Activated T-cell treated with anti-CD3 and anti-CD28 coated beads for 1 hour (primary cell): ENCODE measurements around the gene SSBP2.
A peak's percentile ranks its signal among the peaks of the same experiment; 100 is the strongest.

Experiments
- DNase-seq: peaks from one replicate; pipeline ENCODE4 v3.0.0-alpha.2; 2020; ENCODE audit warnings: low read depth

SSBP2 gene

DNA sequence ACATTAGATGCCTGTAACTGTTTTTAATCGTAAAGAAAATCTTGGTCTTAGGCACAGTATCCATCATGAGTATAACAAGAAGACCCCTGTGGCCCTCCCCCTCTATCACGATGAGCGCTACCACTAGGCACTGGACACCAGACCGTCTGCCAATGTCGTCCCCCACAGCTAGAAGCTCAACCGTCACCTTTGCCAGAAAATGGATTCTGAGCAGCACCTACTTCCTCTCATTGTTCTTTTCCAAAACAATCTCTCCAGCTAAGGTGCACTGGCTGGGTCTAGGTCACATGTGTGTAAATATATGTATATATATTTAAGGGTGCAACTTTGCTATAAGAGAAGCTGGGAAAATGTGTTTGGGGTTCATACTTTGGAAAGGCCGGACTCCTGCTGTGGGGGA, 15.7 kb upstream of the SSBP2 start:
- DNase-seq, result no peak

DNA sequence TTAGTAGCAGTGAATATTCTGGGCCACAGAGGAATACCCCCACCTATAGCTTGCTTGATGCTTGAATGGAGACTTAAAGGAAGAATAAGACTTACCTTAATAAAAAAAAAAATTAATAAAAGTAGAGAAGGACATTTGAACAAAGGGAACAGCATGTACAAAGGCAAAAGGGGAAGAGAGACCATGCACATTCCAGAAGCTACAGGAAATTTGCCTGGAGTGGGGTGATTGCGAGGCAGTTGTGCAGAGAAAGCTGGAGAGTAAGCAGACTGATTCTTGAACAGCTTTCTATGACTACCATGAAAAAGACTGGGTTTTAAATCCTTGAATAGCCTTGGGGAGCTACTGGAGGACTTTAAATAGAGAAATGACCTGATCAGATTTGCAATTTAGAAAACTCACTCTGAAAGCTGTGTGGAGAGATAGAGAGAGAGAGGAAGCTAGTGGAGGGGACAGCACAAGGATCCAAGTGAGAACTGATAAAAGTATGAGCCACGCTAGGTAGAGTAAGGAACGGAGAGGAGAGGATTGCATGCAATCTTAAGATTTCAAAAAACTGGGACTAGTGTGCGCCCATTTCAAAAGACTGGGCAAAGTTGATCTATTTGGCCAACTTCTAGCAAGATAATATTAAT, 12.5 kb upstream of the SSBP2 start:
- no peak for DNase-seq

DNA sequence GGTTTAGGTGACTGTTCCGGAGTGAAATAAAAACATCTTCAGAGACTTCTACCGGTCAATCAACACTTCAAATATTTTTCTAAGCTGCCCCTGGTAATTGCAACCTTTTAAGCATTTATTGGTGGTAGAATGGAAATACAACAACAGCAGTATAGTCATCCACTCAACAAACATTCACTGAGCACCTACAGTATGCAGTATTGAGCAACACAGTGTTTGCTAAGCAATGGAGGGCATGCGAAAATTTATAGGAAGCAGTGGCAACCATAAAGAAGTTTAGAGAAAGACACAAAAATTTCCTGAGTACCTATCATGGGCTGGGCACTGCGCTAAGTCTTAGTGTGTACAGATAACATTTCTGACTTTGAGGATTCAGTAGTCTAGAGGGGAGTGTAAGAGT, 12.0 kb upstream of the SSBP2 start:
- DNase-seq, result no peak

DNA sequence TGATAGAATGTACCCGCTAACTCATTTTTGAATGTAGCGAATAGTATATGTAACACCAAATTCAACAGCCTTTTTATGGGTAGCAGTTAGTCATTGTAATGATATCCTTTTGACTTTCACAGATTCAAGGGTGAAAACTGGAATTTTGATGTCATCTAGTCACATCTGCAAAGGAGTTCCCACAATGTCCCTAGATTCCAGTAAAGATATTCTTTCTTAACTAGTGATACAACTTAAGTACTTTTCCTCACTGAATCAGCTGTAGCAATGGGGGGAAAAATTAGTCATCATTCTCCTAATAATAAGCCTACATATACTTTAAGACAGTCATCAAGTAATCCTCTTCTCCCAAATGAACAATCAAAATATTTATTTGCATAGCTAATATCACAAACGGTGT, 11.5 kb upstream of the SSBP2 start:
- DNase-seq, result no peak

DNA sequence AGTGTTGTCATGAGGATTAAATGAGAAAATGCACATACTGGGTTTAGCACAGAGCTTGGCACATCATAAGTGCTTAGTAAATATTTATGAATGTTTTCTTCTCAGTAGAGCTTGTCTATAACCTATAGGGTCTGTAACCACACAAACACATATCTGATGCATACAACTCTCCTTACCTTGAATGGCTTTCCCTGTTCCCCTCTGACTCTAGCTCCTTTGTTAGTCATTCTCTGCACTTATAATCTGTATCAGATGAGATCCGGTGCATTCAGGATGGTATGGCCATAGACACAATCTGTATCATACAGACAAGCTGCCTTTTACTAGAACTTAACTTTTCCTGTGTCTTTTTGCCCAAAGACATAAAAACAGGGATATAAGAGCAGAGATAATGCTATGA, 11.1 kb upstream of the SSBP2 start:
- DNase-seq, result no peak

DNA sequence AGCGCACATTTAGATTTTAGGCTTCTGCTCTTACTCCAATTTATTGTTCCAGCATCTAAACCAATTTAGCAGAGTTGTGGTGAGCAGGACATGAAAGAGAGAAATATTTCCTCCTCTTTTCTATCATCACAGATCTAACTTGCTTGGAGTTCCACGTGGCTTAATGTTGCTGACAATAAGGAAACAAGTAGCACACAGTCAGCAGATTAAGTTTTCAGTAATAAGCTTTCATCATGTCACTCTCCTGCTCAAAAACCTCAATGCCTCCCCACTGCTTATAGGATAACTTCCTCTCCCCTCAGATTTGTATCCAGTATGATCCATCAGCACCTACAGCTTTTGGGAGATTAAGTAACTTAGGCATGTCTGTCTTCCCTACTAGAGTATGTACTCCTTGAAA, 10.4 kb upstream of the SSBP2 start:
- DNase-seq, result no peak

DNA sequence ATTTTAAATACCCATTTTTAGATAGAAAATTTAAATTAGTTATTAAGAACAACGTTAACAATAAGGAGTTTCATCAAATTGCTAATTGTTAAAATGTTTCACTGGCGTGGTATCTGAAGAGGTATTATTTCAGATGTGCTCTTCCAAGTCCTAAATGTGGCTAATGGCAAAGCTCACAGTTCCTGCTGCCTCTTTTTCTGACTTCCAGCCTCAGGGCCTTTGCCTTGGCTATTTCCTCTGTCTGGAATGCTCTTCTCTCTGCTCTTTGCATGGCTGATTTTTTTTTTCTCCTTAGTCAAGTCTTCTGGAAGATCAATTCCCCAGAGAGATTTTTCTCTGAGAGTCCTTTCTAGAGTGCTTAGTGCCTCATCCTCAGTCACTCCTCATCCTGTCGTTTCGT, 9.6 kb upstream of the SSBP2 start:
- no peak for DNase-seq

DNA sequence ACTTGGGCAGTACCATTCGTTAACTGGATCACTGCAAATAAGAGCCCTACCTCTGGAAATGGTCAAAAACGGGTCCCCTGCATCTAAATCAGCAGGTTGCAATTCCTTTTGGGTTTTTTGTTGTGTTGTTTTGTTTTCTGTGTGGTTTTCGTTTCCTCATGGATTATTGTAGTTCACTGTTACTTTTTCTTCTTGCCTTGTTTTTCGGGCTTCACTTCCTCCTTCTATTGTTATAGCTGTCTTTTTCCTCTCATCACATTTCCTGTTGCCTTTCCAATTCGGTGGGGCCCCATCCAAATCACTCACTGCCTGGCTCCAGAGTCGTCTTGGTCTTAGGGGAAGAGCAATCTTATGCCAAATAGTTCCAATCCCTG, 8.7 kb upstream of the SSBP2 start:
- DNase-seq, result no peak

DNA sequence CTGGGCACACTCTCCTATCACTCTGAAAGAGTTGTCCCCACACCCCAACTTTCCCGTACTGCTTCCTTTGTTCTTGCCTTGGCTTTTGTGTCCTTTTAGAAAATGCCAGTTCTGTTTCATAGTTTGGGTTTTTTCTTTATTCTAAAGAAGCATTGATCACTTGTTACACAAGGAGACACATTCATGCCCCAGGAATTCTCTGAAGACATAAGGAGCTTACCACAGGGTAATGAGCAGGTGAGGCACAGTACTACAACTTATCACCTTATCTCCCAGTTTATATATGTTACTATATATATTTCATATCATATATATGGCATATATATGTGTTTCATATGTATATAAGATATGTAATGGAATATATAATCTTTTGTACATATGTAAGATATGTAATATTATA, 6.5 kb upstream of the SSBP2 start:
- no peak for DNase-seq

DNA sequence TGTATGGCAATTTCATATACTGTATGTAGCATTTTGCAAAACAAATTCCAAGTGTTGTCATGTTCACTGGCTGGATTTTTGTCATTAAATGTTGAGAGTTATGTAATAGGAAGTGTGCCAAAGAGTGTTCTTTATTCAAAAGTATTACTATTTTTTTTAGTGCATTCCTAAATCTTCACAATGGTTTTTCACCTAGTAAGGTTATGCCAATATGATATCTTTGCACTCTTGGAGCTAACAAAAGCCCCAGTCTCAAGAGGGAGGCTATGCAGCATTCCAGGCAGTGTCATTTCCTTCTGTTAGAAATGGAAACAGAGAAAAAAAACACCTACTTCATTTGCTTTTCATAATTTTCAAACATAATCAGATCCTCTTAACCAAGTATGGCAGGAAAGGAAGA, 5.1 kb upstream of the SSBP2 start:
- DNase-seq, result no peak

DNA sequence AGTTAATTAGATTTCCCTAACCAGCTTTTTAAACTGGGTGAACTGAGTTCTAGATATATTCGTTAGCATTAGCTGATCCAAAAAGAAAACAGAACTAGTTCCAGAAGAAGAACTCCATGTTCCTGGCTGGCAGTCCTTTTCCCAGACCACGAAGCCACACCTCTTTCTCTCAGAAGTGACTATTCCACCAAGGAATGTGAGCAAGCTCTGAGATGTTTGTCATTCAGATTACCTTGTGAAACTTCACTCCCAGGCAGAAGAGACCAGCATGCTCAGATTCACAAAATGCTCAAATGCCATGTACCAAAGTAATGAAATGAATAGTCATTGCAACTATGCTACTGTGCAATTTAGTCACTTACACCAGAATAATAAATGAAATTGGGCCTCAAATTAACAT, 4.4 kb upstream of the SSBP2 start:
- DNase-seq, result no peak

DNA sequence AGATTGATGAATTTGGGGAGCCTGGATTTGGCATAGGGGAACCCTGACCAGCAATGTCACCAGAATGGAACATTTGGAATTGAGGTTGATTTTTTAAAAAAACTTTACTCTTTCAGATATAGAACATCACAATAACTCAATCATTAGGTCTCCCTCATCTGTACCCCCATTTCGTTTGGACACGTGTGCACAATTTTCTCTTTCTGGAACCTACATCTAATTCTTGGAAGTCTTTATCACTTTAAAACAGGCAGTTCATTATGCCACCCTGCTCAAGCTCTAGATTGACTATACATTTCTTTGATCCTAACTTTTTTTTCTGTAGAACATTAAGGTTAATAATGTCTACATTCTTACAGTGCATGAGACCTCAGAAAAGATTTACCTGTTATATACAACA, 3.7 kb upstream of the SSBP2 start:
- no peak for DNase-seq

DNA sequence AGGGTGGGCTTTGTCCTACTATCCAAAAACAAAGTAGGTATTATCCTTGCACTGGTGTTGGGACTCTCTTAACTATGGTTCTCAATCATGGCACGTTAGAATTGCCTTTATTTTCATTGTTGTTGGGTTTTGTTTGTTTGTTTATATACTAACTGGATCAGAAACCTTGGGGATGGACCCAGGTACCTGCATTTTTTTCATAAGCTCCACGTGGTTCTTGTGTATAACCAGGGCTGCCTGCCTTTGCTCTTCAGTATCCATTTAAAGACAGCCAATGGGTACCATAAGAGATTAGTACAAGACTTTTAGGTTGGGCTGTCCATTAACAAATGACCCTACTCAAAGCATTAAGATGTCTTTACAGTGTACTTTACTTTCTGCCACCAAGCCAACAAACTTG, 2.5 kb upstream of the SSBP2 start:
- DNase-seq, result no peak

DNA sequence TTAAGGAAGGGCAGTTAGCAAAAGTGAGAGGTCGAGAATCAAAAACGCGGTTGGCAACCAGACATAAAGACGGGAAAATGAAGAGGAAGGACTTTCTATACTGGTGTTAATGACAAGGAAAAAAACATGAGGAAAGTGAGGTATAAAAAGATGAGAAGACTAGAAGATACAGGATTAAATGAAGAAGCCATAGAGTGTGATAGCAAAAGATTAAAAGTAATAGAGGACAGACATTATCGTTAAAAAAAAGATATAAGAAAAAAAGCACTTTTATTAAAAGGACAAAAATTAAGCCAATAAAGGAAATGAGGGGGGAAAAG, 1.7 kb upstream of the SSBP2 start:
- no peak for DNase-seq

DNA sequence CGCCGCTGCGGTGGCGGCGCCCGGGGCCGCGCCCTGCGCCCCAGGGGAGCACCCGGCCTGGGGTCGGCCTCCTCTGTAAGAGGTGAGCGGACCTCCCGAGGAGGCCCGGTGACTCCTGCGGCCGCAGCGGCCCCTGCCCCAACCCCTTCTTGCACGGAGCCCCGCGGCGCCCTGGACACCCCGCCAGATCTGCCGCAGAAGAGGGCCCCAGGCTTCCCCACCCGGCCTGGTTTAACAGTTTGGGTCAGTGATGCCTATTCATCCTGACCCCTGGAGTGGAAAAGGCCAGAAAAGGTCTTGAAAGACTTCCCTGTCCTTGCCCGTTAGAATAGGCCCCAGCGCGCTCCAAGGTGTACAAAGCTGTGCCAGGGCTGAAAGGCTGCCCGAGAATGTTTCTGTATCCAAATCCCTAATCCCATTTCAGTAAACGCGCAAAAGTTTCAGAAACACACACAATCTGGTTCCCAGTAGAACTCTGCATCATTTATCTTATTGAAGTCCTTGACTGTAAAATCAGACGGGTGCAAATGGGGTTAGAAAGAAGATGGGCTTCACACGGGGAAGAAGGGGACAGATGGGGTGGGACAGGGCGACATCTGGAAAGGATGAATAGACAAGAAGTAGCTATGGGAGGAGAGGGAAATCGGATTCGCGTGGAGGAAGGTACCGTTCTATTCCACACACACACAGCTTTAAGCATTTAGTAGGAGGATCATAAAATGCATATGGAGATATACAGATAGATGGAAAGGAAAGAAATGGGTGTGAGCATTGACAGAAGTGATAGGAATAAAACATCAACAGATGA, 1.1 kb upstream of the SSBP2 start:
- peak; percentile 5 for DNase-seq

DNA sequence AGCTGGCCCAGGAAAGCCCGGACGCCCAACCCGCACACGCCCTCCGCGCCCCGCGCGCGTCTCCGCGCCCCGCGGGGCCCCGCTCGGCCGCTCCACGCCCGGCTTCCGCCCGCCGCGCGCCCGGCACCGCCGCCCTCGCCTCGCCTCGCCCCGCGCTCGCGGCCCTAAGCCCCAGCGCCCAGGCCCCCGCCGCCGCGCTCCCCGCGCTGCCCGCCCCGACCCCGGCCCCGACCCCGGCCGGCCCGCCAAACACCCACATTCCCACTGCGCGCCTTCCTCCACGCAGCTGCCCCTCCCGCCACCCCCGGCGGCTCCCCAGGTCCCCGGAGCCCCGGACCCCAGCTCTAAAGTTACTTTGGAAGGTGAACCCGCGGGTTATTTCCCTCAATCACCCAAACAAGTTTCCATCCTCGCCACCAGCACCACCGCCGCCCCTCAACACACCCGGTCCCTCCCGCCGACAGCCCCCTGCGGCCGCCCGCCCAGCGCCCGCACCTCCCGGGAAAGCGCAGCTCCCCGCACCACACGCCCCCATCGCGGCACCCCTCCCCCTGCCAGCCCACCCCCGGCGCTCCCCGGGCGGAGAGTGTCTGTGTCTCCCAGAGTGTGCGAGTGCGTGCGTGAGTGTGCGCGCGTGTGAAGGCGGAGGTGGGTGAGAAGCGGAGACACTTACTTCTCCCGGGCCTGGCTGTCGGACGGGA, 439 bp downstream of the SSBP2 start:
- peak; percentile 9 for DNase-seq

DNA sequence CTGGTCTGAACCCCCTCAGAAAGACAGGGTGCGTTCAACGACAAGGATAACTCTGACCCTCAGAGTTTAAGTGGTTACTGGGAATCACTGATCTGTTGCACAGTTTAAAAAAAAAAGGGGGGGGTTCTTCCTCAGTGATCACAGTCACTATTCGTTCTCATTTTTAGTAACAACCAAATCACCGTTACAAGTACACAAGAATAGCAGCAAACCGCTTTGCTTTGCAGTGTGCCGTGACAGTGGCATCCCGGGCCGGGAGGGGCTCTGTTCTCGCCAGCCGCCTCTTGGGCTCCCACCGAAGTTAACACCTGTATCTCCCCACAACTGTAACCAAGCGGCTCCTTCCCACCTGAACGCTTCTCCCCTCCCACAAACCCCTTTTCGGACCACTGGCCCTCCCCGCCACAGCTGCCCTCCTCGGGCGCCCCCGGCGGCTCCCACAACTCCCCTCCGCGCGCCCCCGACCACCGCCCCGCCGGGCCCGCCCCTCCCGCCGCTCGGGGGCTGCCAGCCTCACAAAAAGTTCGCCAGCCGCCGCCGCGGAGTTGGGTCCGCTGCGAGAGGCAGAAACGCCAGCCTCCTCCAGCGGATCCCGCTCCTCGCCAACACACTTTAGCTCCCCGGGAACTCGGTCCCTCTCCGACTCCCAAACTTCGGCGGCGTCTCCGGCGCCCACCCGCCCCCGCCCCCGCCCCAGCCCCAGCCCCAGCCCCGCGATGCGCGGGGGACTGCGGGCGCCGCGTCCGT, 1.2 kb downstream of the SSBP2 start:
- DNase-seq, result peak; percentile 43

DNA sequence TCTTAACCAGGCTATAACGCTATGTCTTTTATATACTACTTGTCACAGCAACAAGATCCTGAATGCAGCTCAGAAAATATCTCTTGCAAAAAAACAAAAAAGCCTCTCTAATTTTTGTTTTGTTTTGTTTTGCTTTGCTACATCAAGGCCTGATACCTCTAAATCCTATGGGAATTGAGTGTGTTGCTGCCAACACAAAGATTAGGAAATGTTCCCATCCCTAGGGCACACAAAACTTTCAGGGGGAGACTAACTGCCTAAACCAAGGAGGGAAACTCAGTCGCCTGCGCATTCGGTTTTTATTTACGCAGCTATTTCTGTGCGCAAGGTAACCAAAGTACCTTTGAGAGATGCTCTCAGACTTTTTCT, 1.7 kb downstream of the SSBP2 start:
- DNase-seq, result no peak

DNA sequence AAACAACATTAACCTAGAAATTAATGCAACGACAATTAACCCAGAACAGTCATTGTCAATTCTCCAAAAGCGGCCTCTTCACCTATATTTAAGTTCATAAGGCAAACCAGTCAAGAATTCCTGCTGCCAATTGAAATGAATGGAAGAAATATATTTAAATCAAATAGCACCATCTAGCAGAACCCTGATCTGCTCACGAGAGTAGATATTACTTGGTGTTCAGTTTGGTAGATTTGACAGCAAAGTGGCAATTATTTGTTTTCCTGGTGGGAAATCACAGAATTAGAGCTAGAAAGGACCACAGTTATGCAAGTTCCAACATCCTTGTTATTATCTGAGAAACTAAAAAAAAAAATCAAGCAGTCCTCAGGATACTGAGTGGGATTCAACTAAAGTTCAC, 2.3 kb downstream of the SSBP2 start:
- DNase-seq, result no peak

DNA sequence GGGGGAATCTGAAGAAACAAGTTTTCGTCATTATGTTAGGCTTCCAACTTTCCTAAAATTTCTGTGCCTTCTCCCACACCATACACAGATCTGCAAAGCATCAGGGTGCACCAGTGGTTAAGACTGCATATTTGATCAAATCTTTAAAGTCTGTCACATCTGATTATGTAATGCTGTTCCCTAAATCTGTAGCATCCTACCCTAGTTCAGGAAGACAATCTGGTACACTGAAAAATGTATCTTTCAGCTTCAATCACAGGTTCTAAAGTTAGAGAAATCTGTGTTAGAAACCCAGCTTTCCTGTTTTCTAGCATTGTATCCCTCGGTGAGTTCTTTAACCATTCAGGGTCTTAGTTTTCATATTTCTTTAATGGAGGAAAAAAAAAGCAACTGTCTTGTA, 3.9 kb downstream of the SSBP2 start:
- no peak for DNase-seq

DNA sequence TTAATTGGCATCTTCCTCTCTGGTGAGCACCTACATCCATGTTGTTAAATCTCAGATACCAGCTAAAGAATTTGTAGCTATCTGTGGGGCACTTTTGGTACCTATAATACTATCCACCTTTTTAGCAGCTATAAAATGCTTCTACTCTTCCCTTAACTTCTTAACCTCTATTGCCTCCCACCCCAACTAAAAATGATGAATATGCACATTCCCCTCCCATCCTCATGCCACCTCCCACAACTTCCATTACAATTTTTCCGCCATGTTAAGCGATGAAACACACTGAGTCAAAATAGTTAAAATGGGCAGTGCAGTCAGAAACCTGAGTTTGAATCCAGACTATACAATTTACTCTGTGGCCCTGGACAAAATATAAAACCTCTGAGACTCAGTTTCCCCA, 10.1 kb downstream of the SSBP2 start:
- DNase-seq, result no peak

DNA sequence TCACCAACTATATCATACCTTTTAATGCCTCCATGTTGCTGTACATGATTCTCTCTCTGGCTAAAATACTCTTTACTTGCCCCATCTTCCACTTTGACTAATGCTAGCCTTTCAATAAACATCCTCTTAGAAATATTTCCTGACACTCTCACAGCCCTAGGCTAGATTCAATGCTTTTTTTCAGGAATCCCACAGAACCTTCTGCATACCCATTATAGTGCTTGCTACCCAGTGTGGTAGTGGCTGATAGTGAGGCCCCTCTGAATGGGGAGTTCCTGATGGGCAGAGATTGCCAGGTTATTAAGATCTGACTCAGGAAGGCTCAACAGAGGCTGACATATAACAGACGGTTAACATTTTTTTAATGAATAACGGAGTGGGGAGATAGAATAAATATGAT, 11.6 kb downstream of the SSBP2 start:
- no peak for DNase-seq

DNA sequence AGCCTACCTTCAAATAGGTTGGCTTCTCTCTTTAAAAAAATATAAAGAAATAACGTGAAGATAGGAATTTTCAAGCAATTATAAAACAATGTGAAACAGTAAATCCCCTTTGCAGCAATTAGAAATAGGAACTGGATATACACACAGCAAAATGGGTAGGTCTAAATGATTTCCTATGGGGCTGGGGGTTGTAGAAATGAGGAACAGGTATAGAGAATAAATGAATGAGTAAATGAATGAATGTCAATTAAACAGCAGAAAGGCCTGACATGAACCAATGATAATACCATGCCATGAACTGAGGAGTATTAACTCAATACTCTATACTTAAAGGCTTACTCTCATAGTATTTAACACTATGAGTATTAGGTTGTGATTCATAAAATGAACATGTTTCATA, 21.6 kb downstream of the SSBP2 start:
- no peak for DNase-seq
